K562 (cell line): Measurements from ENCODE around the gene ATF6B. TPM values are rescaled to one million over a fixed set of nuclear protein-coding genes. Genes with fewer than 3 reads are reported as not detected.

ENCODE experiments used
- ELF2 ChIP-seq: fragments of 250-450 bp; sonication (Bioruptor Pico); IDR thresholded peaks from 2 replicates; pipeline ENCODE4 v1.5.0; 2021; ENCODE audit warnings: mild to moderate bottlenecking
- ERF ChIP-seq: fragments of 450-650 bp; formaldehyde crosslinking; IDR thresholded peaks from 2 replicates; pipeline ENCODE4 v1.4.0; 2020; ENCODE audit warnings: mild to moderate bottlenecking, mixed read lengths
- ETV6 ChIP-seq, 3 experiments: fragments of 150-350 bp in 1 of 3; sonication (generic) in 1 of 3; formaldehyde crosslinking in 1 of 3; IDR thresholded peaks; 2 replicates each; pipeline versions ENCODE4 v1.6.1 to v1.8.0; 2014 to 2022; ENCODE audit warnings: borderline replicate concordance in 2 of 3, low read depth in 2 of 3, antibody characterized with exemption in 1 of 3, low read length in 1 of 3, mild to moderate bottlenecking in 1 of 3, missing genetic modification reagents in 1 of 3
- HDAC2 ChIP-seq: fragments of 450-650 bp; IDR thresholded peaks from 2 replicates; pipeline ENCODE4 v1.6.1; 2016; ENCODE audit warnings: mild to moderate bottlenecking
- KDM2B ChIP-seq: fragments of 250-450 bp; sonication (Bioruptor Pico); IDR thresholded peaks from 2 replicates; pipeline ENCODE4 v1.8.0; 2021; ENCODE audit warnings: mild to moderate bottlenecking, moderate library complexity
- KDM5B ChIP-seq: fragments of 200-600 bp; sonication (generic); IDR thresholded peaks from 2 replicates; pipeline ENCODE4 v1.6.1; 2012; ENCODE audit warnings: low read depth, mild to moderate bottlenecking, moderate library complexity, low read length, control low read depth, inconsistent platforms; ENCODE audit not compliant: insufficient replicate concordance
- MAX ChIP-seq: sonication (generic); formaldehyde crosslinking; IDR thresholded peaks from 2 replicates; pipeline ENCODE4 v1.9.0; 2022; ENCODE audit warnings: mild to moderate bottlenecking, missing genetic modification reagents
- NFIC ChIP-seq: fragments of 450-650 bp; IDR thresholded peaks from 2 replicates; pipeline ENCODE4 v1.6.1; 2017; ENCODE audit warnings: mild to moderate bottlenecking, inconsistent platforms
- PCBP2 ChIP-seq: fragments of 200-400 bp; formaldehyde crosslinking; IDR thresholded peaks from 2 replicates; pipeline ENCODE4 v1.6.1; 2018; ENCODE audit warnings: low read length, low read depth, mild to moderate bottlenecking, moderate library complexity; ENCODE audit not compliant: poor library complexity, severe bottlenecking
- PREB ChIP-seq: sonication (generic); formaldehyde crosslinking; IDR thresholded peaks from 2 replicates; pipeline ENCODE4 v1.8.1; 2023; ENCODE audit warnings: mild to moderate bottlenecking, missing genetic modification reagents
- RAD21 ChIP-seq, 2 experiments: fragments of 250-450 bp in 1 of 2; fragments of 450-650 bp in 1 of 2; sonication (Bioruptor Pico) in 1 of 2; formaldehyde crosslinking in 1 of 2; IDR thresholded peaks in 1 of 2; conservative IDR thresholded peaks in 1 of 2; 2 replicates each; pipeline versions ENCODE4 v1.4.0 to v1.8.0; 2020 to 2022; ENCODE audit warnings: mild to moderate bottlenecking in 2 of 2, moderate library complexity in 1 of 2
- RREB1 ChIP-seq: fragments of 250-450 bp; sonication (Bioruptor Pico); IDR thresholded peaks from 2 replicates; pipeline ENCODE4 v1.4.0; 2020
- SAP30 ChIP-seq: fragments of 200-600 bp; sonication (generic); IDR thresholded peaks from 2 replicates; pipeline ENCODE4 v1.6.1; 2012; ENCODE audit warnings: borderline replicate concordance, low read depth, mild to moderate bottlenecking, moderate library complexity, low read length, control low read depth, inconsistent platforms; ENCODE audit not compliant: insufficient read depth, poor library complexity, severe bottlenecking
- UBTF ChIP-seq, 2 experiments: IDR thresholded peaks; 2 replicates each; pipeline ENCODE4 v1.6.1; 2012; ENCODE audit warnings: improper control_type of control experiment in 2 of 2, low read depth in 2 of 2, low read length in 2 of 2, borderline replicate concordance in 1 of 2
- ZNF3 ChIP-seq: fragments of 250-450 bp; sonication (Bioruptor Pico); IDR thresholded peaks from 2 replicates; pipeline ENCODE4 v1.5.0; 2021; ENCODE audit warnings: mild to moderate bottlenecking, moderate library complexity
- polyA plus RNA-seq, 8 experiments: library from polyadenylated mRNA; depleted of rRNA in 4 of 8; stranded (reverse) in 5 of 8; unstranded in 3 of 8; fragments of >200 nt; fragmentation: Nextera tagmentation in 2 of 8; fragmentation: Illumina TruSeq in 1 of 8; extraction: Ambion mirVana in 2 of 8; extraction: Trizol in 1 of 8; gene quantifications; 2 replicates each; pipeline versions ENCODE4 v1.2.1 to v1.2.3, GENCODE V29; 2011 to 2014; ENCODE audit warnings: inconsistent platforms in 1 of 8, missing spikeins in 1 of 8
- total RNA-seq, 7 experiments: library from RNA; depleted of rRNA in 6 of 7; stranded (reverse); fragments of >200 nt in 6 of 7; fragmentation: Illumina TruSeq in 2 of 7; extraction: Trizol in 2 of 7; gene quantifications; 2 replicates each; pipeline versions ENCODE4 v1.2.1 to v1.2.3, GENCODE V29; 2011 to 2021; ENCODE audit warnings: low replicate concordance in 1 of 7

ATF6B gene
- total and polyA plus RNA-seq, 9 of the 15 experiments (the other 6 are each of a cell fraction or from before 2014, with no cell fraction given), result 20.7 to 131 (median 31.7) TPM

GRCh38 chr6:32129297-32130088, 1.4 kb upstream of the ATF6B start (continued):
- TF ChIP-seq ETV6 (IDR thresholded peaks at IDR 0.05; ENCODE audit: borderline replicate concordance in 1 of 2, low read depth in 2 of 2, low read length in 1 of 2) (0 out of 4 replicates have a peak, but pooled peaks of 1 of the 2 experiments have one; percentile 38), ETV6 (CRISPR knock-in tag; IDR thresholded peaks at IDR 0.05; ENCODE audit: borderline replicate concordance) (no peak), PREB (CRISPR knock-in tag) (peak; percentile 75; the same call in 1 of the 2 replicates), SAP30 (peak; percentile 21), HDAC2 (peak; percentile 11; the same call in 1 of the 2 replicates), ELF2 (CRISPR knock-in tag) (no peak), ZNF3 (CRISPR knock-in tag) (no peak), KDM5B (peak; percentile 5), NFIC (peak; percentile 31; the same call in 1 of the 2 replicates), PCBP2 (no peak), RREB1 (0 out of 2 replicates have a peak, but pooled peaks have one; percentile 15), KDM2B (no peak), ERF (no peak), UBTF (IDR thresholded peaks at IDR 0.05; ENCODE audit: borderline replicate concordance in 1 of 2, low read depth in 2 of 2, low read length in 2 of 2) (peak; percentile 49 to 89; a peak in 2 of 4 replicates), MAX (CRISPR knock-in tag) (0 out of 2 replicates have a peak, but pooled peaks have one; percentile 34), RAD21 (CRISPR knock-in tag; conservative IDR thresholded peaks at IDR 0.05 in 1 of 2, IDR thresholded peaks at IDR 0.05 in 1 of 2) (peak in 1 of 2 experiments; percentile 26; a peak in 3 of 4 replicates)
